Forelimb muscle (tissue), 1 donor: ENCODE results near the gene ELANE. TPM values are rescaled to one million over a fixed set of nuclear protein-coding genes. Genes with fewer than 3 reads are reported as not detected.
"Not testable (repeated sequence)": the region's sequence is repeated elsewhere in the genome, so short reads cannot be mapped to it uniquely, and the experiment has no call there.

Experiments
- DNase-seq: peaks from one replicate; pipeline ENCODE4 v3.0.0-alpha.2; 2013; ENCODE audit warnings: low read depth
- polyA plus RNA-seq: library from polyadenylated mRNA; unstranded; fragments of 120-200 nt; gene quantifications from one replicate; pipeline ENCODE4 v1.2.1, GENCODE V29; 2013; ENCODE audit not compliant: insufficient read length

ELANE gene
- polyA plus RNA-seq, 1 donor: 0.40 TPM

DNA sequence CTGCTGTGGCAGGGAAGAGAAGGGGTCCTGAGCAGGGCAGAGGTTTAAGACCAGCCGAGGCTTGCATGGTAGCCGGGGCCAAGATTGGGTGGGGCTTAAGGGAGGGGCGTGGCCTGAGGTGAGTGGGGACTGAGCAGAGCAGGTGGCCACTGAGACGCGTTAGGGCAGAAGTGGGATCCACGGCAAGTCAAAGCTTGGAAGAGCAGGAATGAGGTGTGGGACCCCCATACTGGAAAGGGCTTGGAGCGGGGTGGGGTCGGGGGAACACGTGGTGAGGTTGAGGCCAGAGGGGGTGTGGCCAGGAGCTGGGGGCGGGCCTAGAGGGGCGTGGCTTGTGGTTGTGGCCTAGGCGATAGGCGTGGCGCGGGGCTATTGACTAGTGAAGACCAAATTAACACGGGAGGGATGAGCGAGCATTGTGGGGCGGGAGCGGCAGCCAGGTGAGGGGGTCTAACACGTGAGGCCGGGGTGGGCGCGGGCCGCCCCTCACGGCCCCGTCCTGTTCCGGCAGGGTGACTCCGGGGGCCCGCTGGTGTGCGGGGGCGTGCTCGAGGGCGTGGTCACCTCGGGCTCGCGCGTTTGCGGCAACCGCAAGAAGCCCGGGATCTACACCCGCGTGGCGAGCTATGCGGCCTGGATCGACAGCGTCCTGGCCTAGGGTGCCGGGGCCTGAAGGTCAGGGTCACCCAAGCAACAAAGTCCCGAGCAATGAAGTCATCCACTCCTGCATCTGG lies 10.6 kb downstream of the ELANE start:
- no peak for DNase-seq

DNA sequence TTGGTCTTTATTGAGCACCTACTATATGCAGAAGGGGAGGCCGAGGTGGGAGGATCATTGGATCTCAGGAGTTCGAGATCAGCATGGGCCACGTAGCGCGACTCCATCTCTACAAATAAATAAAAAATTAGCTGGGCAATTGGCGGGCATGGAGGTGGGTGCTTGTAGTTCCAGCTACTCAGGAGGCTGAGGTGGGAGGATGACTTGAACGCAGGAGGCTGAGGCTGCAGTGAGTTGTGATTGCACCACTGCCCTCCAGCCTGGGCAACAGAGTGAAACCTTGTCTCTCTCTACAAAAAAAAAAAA lies 11.2 kb downstream of the ELANE start:
- DNase-seq: no peak

GRCh38 chr19:866769-867300 lies 14.7 kb downstream of the ELANE start:
- DNase-seq: no peak

DNA sequence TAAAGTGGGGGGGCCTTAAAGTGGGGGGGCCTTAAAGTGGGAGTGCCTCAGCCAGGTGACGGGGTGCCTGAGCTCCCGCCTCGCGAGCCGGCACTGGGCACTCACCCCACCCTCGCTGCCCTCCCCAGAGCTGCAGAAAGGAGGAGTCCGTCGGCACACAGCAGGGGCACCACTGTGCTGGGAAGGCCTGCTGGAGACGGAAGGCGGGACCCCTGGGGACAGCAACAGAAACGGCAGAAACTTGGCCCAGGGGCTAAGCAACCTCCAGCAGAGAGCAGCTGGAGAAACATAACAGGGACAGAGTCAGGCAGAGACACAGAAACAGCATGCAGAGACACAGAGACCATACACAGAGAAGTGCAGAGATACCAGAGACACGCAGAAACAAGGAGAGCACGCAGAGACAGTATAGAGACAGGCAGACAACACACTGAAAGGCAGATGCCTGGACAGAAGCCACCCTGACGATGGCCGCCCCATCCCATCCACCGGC lies 15.2 kb downstream of the ELANE start:
- DNase-seq: no peak

GRCh38 chr19:867855-868457 lies 15.9 kb downstream of the ELANE start:
- no peak for DNase-seq

- no peak for DNase-seq
These were observed 16.5 kb downstream of the ELANE start for GRCh38 chr19:868458-869244.

GRCh38 chr19:869245-870177 lies 17.4 kb downstream of the ELANE start:
- DNase-seq: peak; percentile 55

DNA sequence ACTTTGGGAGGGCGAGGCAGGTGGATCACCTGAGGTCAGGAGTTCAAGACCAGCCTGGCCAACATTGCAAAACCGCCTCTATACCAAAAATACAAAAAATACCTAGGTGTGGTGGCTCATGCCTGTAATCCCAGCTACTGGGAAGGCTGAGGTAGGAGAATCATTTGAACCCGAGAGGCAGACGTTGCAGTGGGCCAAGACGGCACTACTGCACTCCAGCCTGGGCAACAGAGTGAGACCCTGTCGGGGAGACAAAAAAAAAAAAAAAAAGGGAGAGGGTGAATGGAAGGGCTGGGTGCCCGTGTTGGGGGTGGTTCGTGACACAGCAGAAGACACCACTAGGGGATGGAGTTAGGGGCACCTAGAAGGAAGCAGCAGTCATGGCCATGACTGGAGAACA lies 18.2 kb downstream of the ELANE start:
- no peak for DNase-seq

DNA sequence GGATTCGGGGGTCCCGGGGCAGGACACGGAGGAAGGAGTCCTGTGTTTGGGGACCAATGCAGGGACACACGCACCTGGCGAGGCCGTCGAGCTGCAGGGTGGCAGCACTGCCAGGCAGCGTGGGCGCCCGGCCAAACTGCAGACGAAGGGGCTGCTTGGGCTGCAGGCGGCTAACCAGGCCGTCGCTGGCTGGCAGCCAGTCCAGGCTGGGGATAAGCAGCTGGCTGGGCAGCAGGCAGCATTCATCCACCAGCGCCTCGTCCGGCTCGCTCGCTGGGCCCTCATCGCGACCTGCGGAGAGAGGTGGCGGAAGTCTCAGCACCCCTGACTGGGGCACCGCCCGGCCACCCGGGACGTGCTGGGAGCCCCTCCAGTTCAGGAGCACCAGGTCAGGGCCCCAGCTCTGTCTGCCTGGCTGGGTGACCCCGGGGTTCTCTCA lies 18.9 kb downstream of the ELANE start:
- no peak for DNase-seq

DNA sequence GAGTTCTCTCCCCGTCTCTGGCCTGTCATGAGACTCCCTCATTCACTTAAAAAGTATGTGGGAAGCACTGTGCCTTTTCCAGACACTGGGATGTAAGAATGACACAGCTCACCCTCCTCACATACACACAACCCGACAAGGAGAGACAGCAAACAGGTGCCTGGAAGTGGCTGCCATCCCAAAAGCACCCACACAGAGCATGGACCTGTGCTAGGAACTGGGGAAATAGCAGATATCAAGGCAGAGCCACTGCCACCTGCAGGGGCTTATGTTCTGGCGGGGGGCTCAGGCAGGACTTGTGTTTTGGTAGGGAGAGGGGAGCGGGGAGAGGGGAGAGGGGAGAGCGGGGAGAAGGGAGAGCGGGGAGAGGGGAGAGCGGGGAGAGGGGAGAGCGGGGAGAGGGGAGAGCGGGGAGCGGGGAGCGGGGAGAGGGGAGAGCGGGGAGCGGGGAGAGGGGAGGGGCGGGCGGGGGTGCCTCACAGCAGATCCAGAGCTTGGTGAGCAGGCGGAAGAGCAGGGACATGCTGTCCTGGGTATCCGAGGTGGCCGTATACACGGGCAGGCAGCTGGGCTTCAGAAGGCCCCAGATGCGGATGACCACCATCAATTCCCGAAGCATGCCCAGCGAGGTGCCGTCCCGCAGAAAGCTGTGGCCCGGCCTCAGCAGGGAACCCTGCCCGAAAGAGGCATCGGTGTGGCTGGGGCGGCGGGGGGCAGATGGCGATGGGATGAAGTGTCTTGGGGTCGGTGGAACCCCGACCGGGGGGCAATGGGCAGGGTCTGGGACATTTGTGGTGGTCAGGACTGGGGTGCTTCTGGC lies 19.6 kb downstream of the ELANE start:
- no peak for DNase-seq

DNA sequence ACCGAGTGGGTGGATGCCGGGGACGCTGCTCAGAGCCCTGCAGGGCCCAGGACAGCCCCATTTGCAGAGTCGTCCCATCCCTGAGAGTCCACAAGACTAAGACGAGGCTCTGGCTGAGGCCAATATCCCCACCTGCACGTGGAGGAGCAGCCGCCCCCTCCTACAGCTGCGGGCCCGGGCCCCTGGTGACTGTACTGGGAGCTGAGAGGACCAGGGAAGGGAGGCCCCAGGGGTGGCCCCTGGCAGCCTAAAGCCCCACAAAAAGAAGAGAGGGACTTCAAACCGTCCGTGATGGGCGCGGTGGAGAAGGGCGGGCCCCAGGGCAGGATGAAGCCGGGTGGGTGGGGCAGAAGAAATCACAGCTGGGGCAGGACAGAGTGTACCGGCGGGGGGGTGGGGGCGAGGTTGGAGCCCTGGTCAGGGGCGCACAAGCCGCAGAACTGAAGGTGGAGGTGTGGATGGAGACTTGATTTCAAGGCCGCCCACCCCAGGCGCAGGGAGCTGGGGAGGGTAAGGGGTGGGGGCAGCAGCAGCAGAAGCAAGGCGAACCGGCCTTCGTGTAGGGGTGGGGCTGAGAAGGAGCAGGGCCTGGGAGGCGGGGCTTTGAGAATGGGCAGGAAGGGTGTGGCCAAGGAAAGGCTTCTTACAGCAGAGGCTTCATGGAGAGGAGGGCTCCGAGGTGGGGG lies 20.3 kb downstream of the ELANE start:
- no peak for DNase-seq

DNA sequence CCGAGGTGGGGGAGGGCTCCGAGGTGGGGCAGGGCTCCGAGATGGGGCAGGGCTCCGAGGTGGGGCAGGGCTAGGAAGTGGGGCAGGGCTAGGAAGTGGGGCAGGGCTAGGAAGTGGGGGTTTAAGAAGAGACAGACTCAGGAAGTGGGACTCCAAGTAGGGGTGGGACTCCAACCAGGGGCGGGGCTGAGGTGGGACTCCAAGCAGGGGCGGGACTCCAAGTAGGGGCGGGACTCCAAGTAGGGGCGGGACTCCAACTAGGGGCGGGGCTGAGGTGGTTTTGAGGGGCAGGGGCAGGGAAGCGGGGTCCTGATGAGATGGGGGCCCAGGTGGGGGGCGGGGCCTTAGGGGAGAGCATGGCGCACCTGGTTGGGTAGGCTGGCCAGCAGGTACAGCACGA lies 21.0 kb downstream of the ELANE start:
- no peak for DNase-seq

DNA sequence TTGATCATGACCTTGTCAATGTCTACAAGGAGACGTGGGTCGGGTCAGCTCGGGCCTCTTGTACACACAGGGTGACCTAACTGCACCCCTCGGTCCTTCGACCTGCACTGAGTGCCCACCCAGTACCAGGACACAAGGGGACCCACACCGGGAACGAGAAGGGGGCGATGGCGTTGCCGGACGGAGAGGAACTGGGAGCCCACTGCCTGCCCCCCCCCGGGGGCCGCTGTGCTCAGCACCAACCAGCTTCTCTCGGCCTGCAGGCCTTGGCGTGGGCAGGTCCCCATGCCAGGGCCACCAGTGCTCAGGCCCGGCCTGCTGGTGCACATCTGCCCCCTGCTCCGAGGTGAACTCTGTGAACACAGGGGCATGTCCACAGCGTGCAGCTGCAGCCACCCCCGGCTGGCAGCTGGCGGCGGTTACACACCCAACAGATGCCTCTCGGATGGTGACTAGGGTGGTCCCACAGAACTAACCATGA lies 21.5 kb downstream of the ELANE start:
- DNase-seq: no peak

DNA sequence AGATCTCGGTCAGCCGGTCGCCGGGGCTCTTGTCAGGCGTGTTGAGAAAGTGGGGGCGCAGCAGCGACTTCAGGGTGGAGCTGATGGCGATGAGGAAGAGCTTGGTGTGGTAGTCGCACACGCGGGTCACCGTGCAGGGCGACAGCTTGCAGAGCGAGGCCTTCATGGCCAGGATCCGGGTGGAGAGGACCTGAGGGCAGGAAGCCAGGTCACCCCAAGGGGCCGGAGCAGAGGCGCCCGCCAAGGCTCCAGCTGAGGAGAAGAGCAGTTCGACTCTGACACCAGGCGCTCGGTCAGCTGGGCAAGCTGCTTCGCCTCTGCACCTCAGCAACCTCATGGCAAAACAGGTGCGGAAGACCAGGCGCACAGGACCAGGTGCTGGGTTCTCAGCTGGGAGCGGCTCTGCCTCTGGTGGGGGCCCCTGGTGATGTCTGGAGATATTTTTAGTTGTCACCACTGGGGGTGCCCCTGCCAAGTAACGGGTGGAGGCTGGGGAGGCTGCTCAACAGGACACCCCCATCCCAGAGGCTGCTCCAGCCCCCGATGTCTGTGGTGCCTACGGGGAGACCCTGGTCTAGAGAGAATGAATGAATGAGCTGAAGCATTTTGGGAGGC lies 23.3 kb downstream of the ELANE start:
- DNase-seq: no peak

- no peak for DNase-seq
These were observed 24.0 kb downstream of the ELANE start for GRCh38 chr19:876089-876488.

GRCh38 chr19:876780-877314 lies 24.7 kb downstream of the ELANE start:
- no peak for DNase-seq

DNA sequence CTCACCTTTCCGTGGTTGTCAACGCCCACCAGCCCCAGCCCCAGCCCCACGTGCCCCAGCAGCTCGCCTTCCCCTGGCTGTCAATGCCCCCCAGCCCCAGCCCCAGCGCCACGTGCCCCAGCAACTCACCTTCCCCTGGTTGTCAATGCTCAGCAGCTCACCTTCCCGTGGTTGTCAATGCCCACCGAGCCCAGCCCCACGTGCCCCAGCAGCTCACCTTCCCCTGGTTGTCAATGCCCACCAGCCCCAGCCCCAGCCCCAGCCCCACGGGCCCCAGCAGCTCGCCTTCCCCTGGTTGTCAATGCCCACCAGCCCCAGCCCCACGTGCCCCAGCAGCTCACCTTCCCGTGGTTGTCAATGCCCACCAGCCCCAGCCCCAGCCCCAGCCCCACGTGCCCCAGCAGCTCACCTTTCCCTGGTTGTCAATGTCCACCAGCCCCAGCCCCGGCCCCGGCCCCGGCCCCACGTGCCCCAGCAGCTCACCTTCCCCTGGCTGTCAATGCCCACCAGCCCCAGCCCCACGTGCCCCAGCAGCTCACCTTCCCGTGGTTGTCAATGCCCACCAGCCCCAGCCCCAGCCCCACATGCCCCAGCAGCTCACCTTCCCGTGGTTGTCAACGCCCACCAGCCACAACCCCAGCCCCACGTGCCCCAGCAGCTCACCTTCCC lies 26.0 kb downstream of the ELANE start:
- DNase-seq: not testable (repeated sequence)
